GM21717 (cell line): ENCODE data around the gene HK1.
"Not testable (repeated sequence)": the region's sequence is repeated elsewhere in the genome, so short reads cannot be mapped to it uniquely, and the experiment has no call there.

ENCODE experiments used
- ATAC-seq: cut with Tn5 transposase; IDR thresholded peaks from one replicate; pipeline ENCODE4 v1.9.1; 2021; ENCODE audit warnings: mild to moderate bottlenecking, moderate library complexity; ENCODE audit not compliant: unreplicated experiment

The HK1 gene

GRCh38 chr10:69278446-69278963, at the start of gene HK1:
Gene HK1, plus strand, starts transcription at chr10:69278496.
- ATAC-seq = no peak

- ATAC-seq = no peak
These were observed 48.7 kb upstream of the HK1 start for GRCh38 chr10:69229616-69229916.

GRCh38 chr10:69230128-69230527, 48.2 kb upstream of the HK1 start:
- no peak for ATAC-seq

- no peak for ATAC-seq
These were observed 46.0 kb upstream of the HK1 start for GRCh38 chr10:69232252-69232651.

- no peak for ATAC-seq
These were observed 45.4 kb upstream of the HK1 start for GRCh38 chr10:69232736-69233480.

- no peak for ATAC-seq
These were observed 43.8 kb upstream of the HK1 start for GRCh38 chr10:69234447-69234846.

GRCh38 chr10:69237528-69238159, 40.7 kb upstream of the HK1 start:
- peak; percentile 88 for ATAC-seq

GRCh38 chr10:69239136-69239535, 39.2 kb upstream of the HK1 start:
- no peak for ATAC-seq

- no peak for ATAC-seq
These were observed 38.4 kb upstream of the HK1 start for GRCh38 chr10:69239816-69240434.

- no peak for ATAC-seq
These were observed 37.8 kb upstream of the HK1 start for GRCh38 chr10:69240455-69240854.

- no peak for ATAC-seq
These were observed 36.7 kb upstream of the HK1 start for GRCh38 chr10:69241575-69241974.

GRCh38 chr10:69242040-69242851, 36.0 kb upstream of the HK1 start:
- ATAC-seq = no peak

- no peak for ATAC-seq
These were observed 35.5 kb upstream of the HK1 start for GRCh38 chr10:69242852-69243212.

- no peak for ATAC-seq
These were observed 34.5 kb upstream of the HK1 start for GRCh38 chr10:69243817-69244216.

GRCh38 chr10:69246036-69246435, 32.3 kb upstream of the HK1 start:
- ATAC-seq = no peak

GRCh38 chr10:69246581-69247312, 31.5 kb upstream of the HK1 start:
- no peak for ATAC-seq

GRCh38 chr10:69247313-69247710, 31.0 kb upstream of the HK1 start:
- ATAC-seq = no peak

GRCh38 chr10:69248117-69248730, 30.1 kb upstream of the HK1 start:
- no peak for ATAC-seq

- ATAC-seq = no peak
These were observed 28.3 kb upstream of the HK1 start for GRCh38 chr10:69250041-69250440.

GRCh38 chr10:69251417-69251816, 26.9 kb upstream of the HK1 start:
- ATAC-seq = not testable (repeated sequence)
